Measurements from ENCODE around the gene CNTNAP2.

- TF ChIP-seq, protein P1, sequence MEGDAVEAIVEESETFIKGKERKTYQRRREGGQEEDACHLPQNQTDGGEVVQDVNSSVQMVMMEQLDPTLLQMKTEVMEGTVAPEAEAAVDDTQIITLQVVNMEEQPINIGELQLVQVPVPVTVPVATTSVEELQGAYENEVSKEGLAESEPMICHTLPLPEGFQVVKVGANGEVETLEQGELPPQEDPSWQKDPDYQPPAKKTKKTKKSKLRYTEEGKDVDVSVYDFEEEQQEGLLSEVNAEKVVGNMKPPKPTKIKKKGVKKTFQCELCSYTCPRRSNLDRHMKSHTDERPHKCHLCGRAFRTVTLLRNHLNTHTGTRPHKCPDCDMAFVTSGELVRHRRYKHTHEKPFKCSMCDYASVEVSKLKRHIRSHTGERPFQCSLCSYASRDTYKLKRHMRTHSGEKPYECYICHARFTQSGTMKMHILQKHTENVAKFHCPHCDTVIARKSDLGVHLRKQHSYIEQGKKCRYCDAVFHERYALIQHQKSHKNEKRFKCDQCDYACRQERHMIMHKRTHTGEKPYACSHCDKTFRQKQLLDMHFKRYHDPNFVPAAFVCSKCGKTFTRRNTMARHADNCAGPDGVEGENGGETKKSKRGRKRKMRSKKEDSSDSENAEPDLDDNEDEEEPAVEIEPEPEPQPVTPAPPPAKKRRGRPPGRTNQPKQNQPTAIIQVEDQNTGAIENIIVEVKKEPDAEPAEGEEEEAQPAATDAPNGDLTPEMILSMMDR (IDR thresholded peaks at IDR 0.05) = no peak
- TF ChIP-seq EP300 (IDR thresholded peaks at IDR 0.05) (no peak), POLR2A (IDR thresholded peaks at IDR 0.05) (no peak), POLR2AphosphoS5 (IDR thresholded peaks at IDR 0.05) (no peak)
Observed at GRCh38 chr7:148382596-148382995, 2266.0 kb downstream of the CNTNAP2 start.

All from suprapubic skin (tissue), 4 donors.